GM12878 (cell line): ENCODE measurements around the gene LONRF2. TPM values are rescaled to one million over a fixed set of nuclear protein-coding genes. Genes with fewer than 3 reads are reported as not detected.

Source experiments
- ATAC-seq: fragments of 200-7000 bp; cut with Tn5 transposase; 3 replicates; pipeline ENCODE4 v1.9.1; 2020; ENCODE audit warnings: mild to moderate bottlenecking, moderate library complexity
- BruUV-seq: library from RNA; stranded (reverse); fragments of 400-500 nt; replicated peaks from 2 replicates; lab custom pipeline; 2021; lab: Mats Ljungman, UMichigan
- CTCF ChIA-PET: fragments of 300-600 bp; sonication (Branson Sonifier 250); formaldehyde crosslinking; extraction: SDS; loops from one replicate; lab custom pipeline; 2021; ENCODE audit warnings: inconsistent platforms; lab: Yijun Ruan, JAX
- POLR2A ChIA-PET: fragments of 350-600 bp; formaldehyde crosslinking; extraction: SDS; loops from one replicate; lab custom pipeline; 2021; ENCODE audit warnings: inconsistent platforms; lab: Charles Lee
- RAD21 ChIA-PET: fragments of 300-600 bp; sonication (Branson Sonifier 250); formaldehyde crosslinking; loops from one replicate; lab custom pipeline; 2023; ENCODE audit warnings: antibody characterized with exemption; ENCODE audit not compliant: unreplicated experiment; lab: Charles Lee
- SMC1A ChIA-PET: fragments of 300-600 bp; sonication (Branson Sonifier 250); formaldehyde crosslinking; loops from one replicate; lab custom pipeline; 2023; ENCODE audit not compliant: unreplicated experiment, uncharacterized antibody; lab: Charles Lee
- DNase-seq: peaks from one replicate; pipeline ENCODE4 v3.0.0-alpha.2; 2011; ENCODE audit warnings: low read depth, low spot score
- FAIRE-seq: peaks from 3 replicates; lab custom pipeline; 2011; peaks lifted over from hg19 to GRCh38; lab: Jason Lieb, UNC
- H2AFZ ChIP-seq: 2 replicates; pipeline ENCODE4 v1.6.0; 2011; ENCODE audit warnings: low read depth, low read length, control low read depth; ENCODE audit not compliant: control insufficient read depth
- H3K27ac ChIP-seq: 2 replicates; pipeline ENCODE4 v1.5.1; 2011; ENCODE audit warnings: control low read depth; ENCODE audit not compliant: control insufficient read depth, insufficient read depth
- H3K27me3 ChIP-seq, 2 experiments: replicated peaks in 1 of 2; 2 replicates each; pipeline versions ENCODE4 v1.6.0 to v1.6.1; 2011; ENCODE audit warnings: low read length in 1 of 2; ENCODE audit not compliant: control insufficient read depth in 2 of 2, insufficient read depth in 2 of 2
- H3K36me3 ChIP-seq, 2 experiments: 2 replicates each; pipeline ENCODE4 v1.5.1; 2011; ENCODE audit warnings: low read length in 1 of 2; ENCODE audit not compliant: control insufficient read depth in 2 of 2, insufficient read depth in 2 of 2
- H3K4me1 ChIP-seq: 2 replicates; pipeline ENCODE4 v1.6.1; 2011; ENCODE audit warnings: mild to moderate bottlenecking, low read length, moderate library complexity, mixed read lengths; ENCODE audit not compliant: control insufficient read depth, insufficient read depth
- H3K4me2 ChIP-seq: 2 replicates; pipeline ENCODE4 v1.6.0; 2011; ENCODE audit warnings: control low read depth; ENCODE audit not compliant: control insufficient read depth, insufficient read depth
- H3K4me3 ChIP-seq: fragments of 200-600 bp; sonication (generic); 2 replicates; pipeline ENCODE4 v1.5.1; 2016
- H3K79me2 ChIP-seq: 2 replicates; pipeline ENCODE4 v1.6.0; 2011; ENCODE audit warnings: low read length; ENCODE audit not compliant: control insufficient read depth, insufficient read depth
- H3K9ac ChIP-seq: 2 replicates; pipeline ENCODE4 v1.8.0; 2011; ENCODE audit warnings: low read length, control low read depth, mixed read lengths; ENCODE audit not compliant: control insufficient read depth, insufficient read depth
- H3K9me3 ChIP-seq: replicated peaks from 3 replicates; pipeline ENCODE4 v1.5.1; 2011; ENCODE audit warnings: mild to moderate bottlenecking, low read length; ENCODE audit not compliant: control insufficient read depth, insufficient read depth
- H4K20me1 ChIP-seq: 2 replicates; pipeline ENCODE4 v1.6.0; 2011; ENCODE audit not compliant: control insufficient read depth, insufficient read depth
- BMI1 ChIP-seq: fragments of 450-650 bp; IDR thresholded peaks from 2 replicates; pipeline ENCODE4 v1.6.1; 2016; ENCODE audit warnings: mild to moderate bottlenecking, moderate library complexity, borderline replicate concordance
- CHD4 ChIP-seq: fragments of 200-600 bp; sonication (generic); IDR thresholded peaks from 2 replicates; pipeline ENCODE4 v1.6.1; 2016; ENCODE audit warnings: mild to moderate bottlenecking
- GABPA ChIP-seq: IDR thresholded peaks from 2 replicates; pipeline ENCODE4 v1.6.1; 2014; ENCODE audit warnings: antibody characterized with exemption, low read depth, mild to moderate bottlenecking, inconsistent platforms
- NFYA ChIP-seq: IDR thresholded peaks from 2 replicates; pipeline ENCODE4 v1.6.1; 2011; ENCODE audit warnings: low read depth, mild to moderate bottlenecking, low read length, improper control_type of control experiment, borderline replicate concordance
- NRF1 ChIP-seq: conservative IDR thresholded peaks from 2 replicates; pipeline ENCODE4 v1.6.1; 2011; ENCODE audit warnings: mild to moderate bottlenecking, low read depth, low read length, improper control_type of control experiment
- PBX3 ChIP-seq: IDR thresholded peaks from 2 replicates; pipeline ENCODE4 v1.6.1; 2011; ENCODE audit warnings: mild to moderate bottlenecking, low read depth, low read length, moderate library complexity; ENCODE audit not compliant: insufficient replicate concordance
- RB1 ChIP-seq: fragments of 450-650 bp; formaldehyde crosslinking; IDR thresholded peaks from 2 replicates; pipeline ENCODE4 v1.6.1; 2017; ENCODE audit warnings: mild to moderate bottlenecking, borderline replicate concordance
- RELA ChIP-seq: fragments of 450-650 bp; IDR thresholded peaks from 2 replicates; pipeline ENCODE4 v1.8.0; 2014; ENCODE audit warnings: borderline replicate concordance; ENCODE audit not compliant: partially characterized antibody
- SMAD1 ChIP-seq: fragments of 450-650 bp; IDR thresholded peaks from 2 replicates; pipeline ENCODE4 v1.6.1; 2018; ENCODE audit warnings: mild to moderate bottlenecking, low read depth; ENCODE audit not compliant: partially characterized antibody
- SPI1 ChIP-seq: IDR thresholded peaks from 2 replicates; pipeline ENCODE4 v1.6.1; 2011; ENCODE audit warnings: low read depth, mild to moderate bottlenecking, low read length, moderate library complexity, borderline replicate concordance; ENCODE audit not compliant: insufficient read depth
- ZBTB11 ChIP-seq: fragments of 450-650 bp; formaldehyde crosslinking; IDR thresholded peaks from 2 replicates; pipeline ENCODE4 v1.5.0; 2022; ENCODE audit warnings: mild to moderate bottlenecking, missing genetic modification characterization
- ZNF217 ChIP-seq: fragments of 450-650 bp; IDR thresholded peaks from 2 replicates; pipeline ENCODE4 v1.6.1; 2017; ENCODE audit warnings: antibody characterized with exemption, mild to moderate bottlenecking
- ZNF274 ChIP-seq: IDR thresholded peaks from one replicate; pipeline ENCODE4 v1.8.0; 2011; ENCODE audit not compliant: insufficient read length, insufficient read depth
- ZNF687 ChIP-seq: fragments of 450-650 bp; IDR thresholded peaks from 2 replicates; pipeline ENCODE4 v1.6.1; 2017; ENCODE audit warnings: mild to moderate bottlenecking, moderate library complexity
- WGBS: methylation state at CpG from one replicate; pipeline ENCODE4 v1.1.6; 2016; ENCODE audit warnings: low lambda C conversion rate; ENCODE audit not compliant: insufficient replicate concordance, insufficient coverage; ENCODE audit errors: missing lambda C conversion rate; 5-methylcytosine and 5-hydroxymethylcytosine counted together
- in situ Hi-C: fragments of 300-500 bp; cut with MboI; formaldehyde crosslinking; loops from 9 replicates; pipeline ENCODE4 v1.14.3; 2018; ENCODE audit warnings: mixed read lengths
- intact Hi-C: fragments of 100-400 bp; cut with micrococcal nuclease; formaldehyde crosslinking; loops from one replicate; pipeline ENCODE4 v1.14.2; 2022; ENCODE audit not compliant: unreplicated experiment
- polyA plus RNA-seq, 11 experiments: library from polyadenylated mRNA; depleted of rRNA in 4 of 11; unstranded in 6 of 11; stranded (reverse) in 5 of 11; fragments of >200 nt; fragmentation: Nextera tagmentation in 4 of 11; fragmentation: Illumina TruSeq in 1 of 11; extraction: Ambion mirVana in 4 of 11; extraction: Trizol in 1 of 11; gene quantifications; 1 replicate in 1 of 11; 2 replicates in 10 of 11; pipeline versions ENCODE4 v1.2.1 to v1.2.3, GENCODE V29; 2011 to 2016; ENCODE audit warnings: inconsistent platforms in 2 of 11, missing spikeins in 2 of 11, low read depth in 1 of 11
- total RNA-seq, 4 experiments: library from RNA; depleted of rRNA in 3 of 4; stranded (reverse); fragments of >200 nt in 3 of 4; fragmentation: Illumina TruSeq in 1 of 4; extraction: Trizol in 1 of 4; gene quantifications; 2 replicates each; pipeline versions ENCODE4 v1.2.1 to v1.2.3, GENCODE V29; 2013 to 2021

Gene LONRF2
- total and polyA plus RNA-seq, 10 of the 15 experiments (the other 5 are each of a cell fraction or from before 2014, with no cell fraction given), result under 0.01 to 0.04 (median 0.01) TPM; not detected in 4

- no peak for DNase-seq
- FAIRE-seq, result no peak
- TF ChIP-seq NFYA, result no peak
- no peak for TF ChIP-seq SPI1
- no peak for TF ChIP-seq PBX3
- no peak for TF ChIP-seq ZNF274
- TF ChIP-seq NRF1, result no peak
- no peak for TF ChIP-seq GABPA
- TF ChIP-seq CHD4, result no peak
- TF ChIP-seq ZNF687, result no peak
- no peak for TF ChIP-seq ZBTB11 (CRISPR knock-in tag)
- no peak for TF ChIP-seq SMAD1
- TF ChIP-seq ZNF217, result no peak
- no peak for TF ChIP-seq BMI1
- TF ChIP-seq RB1, result no peak
- TF ChIP-seq RELA, result no peak
Observed at GRCh38 chr2:100244881-100245605, 77.3 kb downstream of the LONRF2 start.

More at GRCh38 chr2:100244881-100245605, 77.3 kb downstream of the LONRF2 start:
- Histone ChIP-seq H3K4me2 (no peak overlapping the region), H3K27ac (no peak overlapping the region), H3K4me1 (peaks cover 26% of the 10 kb centered on the region), H3K36me3 (no peaks in the 10 kb centered on the region), H3K9me3 (peaks cover 1% of the 10 kb centered on the region; the same call in 1 of the 3 replicates), H4K20me1 (peaks cover 4% of the 10 kb centered on the region; the same call in 1 of the 2 replicates), H2AFZ (no peak overlapping the region), H3K27me3 (0 out of 4 replicates have a peak, but pooled peaks cover 2 to 5% of the 10 kb centered on the region in 2 experiments), H3K79me2 (no peaks in the 10 kb centered on the region), H3K9ac (no peak overlapping the region), H3K4me3 (no peak overlapping the region)
- intact Hi-C loops (loop anchor here (10.0 kb wide), 2 partner anchors 430 to 510 kb away; no protein-coding TSS in a partner anchor), in situ Hi-C loops (loop anchor here (5.0 kb wide), 1 partner anchor 688 kb away; no protein-coding TSS in a partner anchor)
- no TSS peak for BruUV-seq
- POLR2A ChIA-PET, result no interaction called here
- no peak for ATAC-seq
- WGBS, result 13% methylated on average over 6 of the region's 6 CpGs
- CTCF ChIA-PET, result interaction anchor here (1.4 to 1.6 kb wide), 3 partner anchors 17 to 688 kb away, joined by 5 to 10 read pairs (median 8); no protein-coding TSS in a partner anchor
- SMC1A ChIA-PET, result no interaction called here
- RAD21 ChIA-PET, result interaction anchor here (2.5 kb wide), 1 partner anchor 686 kb away, joined by 6 read pairs; no protein-coding TSS in a partner anchor
